ENCODE data around the gene CLRN2.
A peak's percentile ranks its signal among the peaks of the same experiment; 100 is the strongest.

The CLRN2 gene

GRCh38 chr4:17514865-17515264 lies at the start of gene CLRN2:
CLRN2 (plus strand) TSS chr4:17515165; CDS start chr4:17515267, 102 bp downstream.
- Histone ChIP-seq H3K4me3 (no peak within 1 kb of the TSS), H3K27ac (no peak within 1 kb of the TSS)

GRCh38 chr4:17468619-17469221 lies 46.2 kb upstream of the CLRN2 start:
- no peak overlapping the region for H3K4me3 ChIP-seq
- no peak overlapping the region for H3K27ac ChIP-seq

GRCh38 chr4:17469931-17470674 lies 44.9 kb upstream of the CLRN2 start:
- Histone ChIP-seq H3K27ac (no peak overlapping the region), H3K4me3 (no peak overlapping the region)

- Histone ChIP-seq H3K4me3 (no peak overlapping the region), H3K27ac (no peak overlapping the region)
These were observed 39.5 kb upstream of the CLRN2 start for GRCh38 chr4:17475481-17475880.

GRCh38 chr4:17476853-17477252 lies 38.1 kb upstream of the CLRN2 start:
- peak overlapping the region in 1 of 21 experiments; percentile 23 for H3K27ac ChIP-seq
- H3K4me3 ChIP-seq, result no peak overlapping the region

GRCh38 chr4:17477774-17478472 lies 37.0 kb upstream of the CLRN2 start:
- no peak overlapping the region for H3K4me3 ChIP-seq
- H3K27ac ChIP-seq, result no peak overlapping the region

- Histone ChIP-seq H3K27ac (no peak overlapping the region), H3K4me3 (no peak overlapping the region)
These were observed 34.6 kb upstream of the CLRN2 start for GRCh38 chr4:17480210-17480927.

- Histone ChIP-seq H3K27ac (no peak overlapping the region), H3K4me3 (no peak overlapping the region)
These were observed 34.0 kb upstream of the CLRN2 start for GRCh38 chr4:17480955-17481354.

GRCh38 chr4:17482716-17483115 lies 32.2 kb upstream of the CLRN2 start:
- Histone ChIP-seq H3K27ac (no peak overlapping the region), H3K4me3 (no peak overlapping the region)

- Histone ChIP-seq H3K4me3 (no peak overlapping the region), H3K27ac (no peak overlapping the region)
These were observed 25.8 kb upstream of the CLRN2 start for GRCh38 chr4:17489123-17489522.

- Histone ChIP-seq H3K4me3 (no peak overlapping the region), H3K27ac (no peak overlapping the region)
These were observed 25.2 kb upstream of the CLRN2 start for GRCh38 chr4:17489721-17490120.

- no peak overlapping the region for H3K4me3 ChIP-seq
- H3K27ac ChIP-seq, result no peak overlapping the region
These were observed 24.3 kb upstream of the CLRN2 start for GRCh38 chr4:17490575-17491059.

GRCh38 chr4:17491196-17491595 lies 23.8 kb upstream of the CLRN2 start:
- Histone ChIP-seq H3K27ac (no peak overlapping the region), H3K4me3 (no peak overlapping the region)

- H3K27ac ChIP-seq, result no peak overlapping the region
- H3K4me3 ChIP-seq, result no peak overlapping the region
These were observed 22.8 kb upstream of the CLRN2 start for GRCh38 chr4:17492058-17492741.

- no peak overlapping the region for H3K27ac ChIP-seq
- no peak overlapping the region for H3K4me3 ChIP-seq
These were observed 22.1 kb upstream of the CLRN2 start for GRCh38 chr4:17492876-17493275.

- Histone ChIP-seq H3K4me3 (no peak overlapping the region), H3K27ac (no peak overlapping the region)
These were observed 21.3 kb upstream of the CLRN2 start for GRCh38 chr4:17493619-17494018.

- H3K27ac ChIP-seq, result no peak overlapping the region
- H3K4me3 ChIP-seq, result no peak overlapping the region
These were observed 20.4 kb upstream of the CLRN2 start for GRCh38 chr4:17494258-17495190.

GRCh38 chr4:17497890-17498523 lies 17.0 kb upstream of the CLRN2 start:
- H3K4me3 ChIP-seq, result no peak overlapping the region
- no peak overlapping the region for H3K27ac ChIP-seq
